Hepatocyte (in vitro differentiated cells): ENCODE results near the gene ATG14. TPM values are rescaled to one million over a fixed set of nuclear protein-coding genes. Genes with fewer than 3 reads are reported as not detected.

Experiments used
- DNase-seq: peaks from one replicate; pipeline ENCODE4 v3.0.0-alpha.2; 2016; ENCODE audit warnings: low spot score
- H2AFZ ChIP-seq: fragments of 200-600 bp; sonication (generic); 2 replicates; pipeline ENCODE4 v1.6.0; 2016; ENCODE audit warnings: antibody characterized with exemption, mild to moderate bottlenecking
- H3K27ac ChIP-seq: fragments of 200-600 bp; sonication (generic); 2 replicates; pipeline ENCODE4 v1.5.1; 2016; ENCODE audit warnings: mild to moderate bottlenecking
- H3K27me3 ChIP-seq: fragments of 200-600 bp; sonication (generic); 2 replicates; pipeline ENCODE4 v1.6.1; 2016
- H3K36me3 ChIP-seq: fragments of 200-600 bp; sonication (generic); replicated peaks from 2 replicates; pipeline ENCODE4 v1.5.1; 2016; ENCODE audit warnings: low read depth; ENCODE audit not compliant: insufficient read depth
- H3K4me1 ChIP-seq: fragments of 200-600 bp; sonication (generic); 2 replicates; pipeline ENCODE4 v1.5.1; 2016; ENCODE audit warnings: mild to moderate bottlenecking, moderate library complexity; ENCODE audit not compliant: insufficient read depth
- H3K4me2 ChIP-seq: fragments of 200-600 bp; sonication (generic); 2 replicates; pipeline ENCODE4 v1.6.0; 2016
- H3K4me3 ChIP-seq: fragments of 200-600 bp; sonication (generic); 2 replicates; pipeline ENCODE4 v1.5.1; 2016; ENCODE audit warnings: mild to moderate bottlenecking
- H3K79me2 ChIP-seq: fragments of 200-600 bp; sonication (generic); 2 replicates; pipeline ENCODE4 v1.6.0; 2017; ENCODE audit warnings: mild to moderate bottlenecking
- H3K9me2 ChIP-seq: fragments of 200-600 bp; sonication (generic); replicated peaks from 2 replicates; pipeline ENCODE4 v1.6.0; 2017; ENCODE audit warnings: mild to moderate bottlenecking; ENCODE audit not compliant: insufficient read depth
- H3K9me3 ChIP-seq: fragments of 200-600 bp; sonication (generic); 2 replicates; pipeline ENCODE4 v1.5.1; 2016; ENCODE audit warnings: low read depth, mild to moderate bottlenecking
- H4K20me1 ChIP-seq: fragments of 200-600 bp; sonication (generic); 2 replicates; pipeline ENCODE4 v1.6.0; 2016; ENCODE audit warnings: mild to moderate bottlenecking; ENCODE audit not compliant: insufficient read depth, poor library complexity, severe bottlenecking
- CTCF ChIP-seq: fragments of 200-600 bp; sonication (generic); IDR thresholded peaks from 2 replicates; pipeline ENCODE4 v1.5.1; 2016; ENCODE audit warnings: antibody characterized with exemption, mild to moderate bottlenecking; ENCODE audit not compliant: poor library complexity
- EZH2 ChIP-seq: fragments of 200-600 bp; sonication (generic); IDR thresholded peaks from 2 replicates; pipeline ENCODE4 v1.6.1; 2016; ENCODE audit warnings: antibody characterized with exemption, mild to moderate bottlenecking, borderline replicate concordance
- EZH2phosphoT487 ChIP-seq: fragments of 200-600 bp; sonication (generic); IDR thresholded peaks from one replicate; pipeline ENCODE4 v1.6.1; 2018; ENCODE audit warnings: antibody characterized with exemption, mild to moderate bottlenecking, low read depth, moderate library complexity; ENCODE audit not compliant: unreplicated experiment, severe bottlenecking
- WGBS: methylation state at CpG from one replicate; pipeline ENCODE4 v1.1.6; 2016; ENCODE audit warnings: low lambda C conversion rate; ENCODE audit errors: missing lambda C conversion rate; 5-methylcytosine and 5-hydroxymethylcytosine counted together
- polyA plus RNA-seq: library from polyadenylated mRNA; unstranded; fragments of >200 nt; fragmentation: Nextera tagmentation; extraction: Ambion mirVana; gene quantifications from 2 replicates; pipeline ENCODE4 v1.2.1, GENCODE V29; 2016
- total RNA-seq: library from RNA; depleted of rRNA; stranded (reverse); fragments of >200 nt; gene quantifications from 2 replicates; pipeline ENCODE4 v1.2.3, GENCODE V29; 2014

ATG14 gene
- total and polyA plus RNA-seq, 2 experiments from 2014 or later: 3.3 to 16.6 TPM

GRCh38 chr14:55450987-55451386 lies 39.4 kb upstream of the ATG14 start:
- no peak overlapping the region for H2AFZ ChIP-seq
- H3K9me2 ChIP-seq: no peaks in the 10 kb centered on the region
- H3K27me3 ChIP-seq: no peaks in the 10 kb centered on the region
- H3K4me1 ChIP-seq: peaks cover 23% of the 10 kb centered on the region
- no peak overlapping the region for H3K27ac ChIP-seq
- H4K20me1 ChIP-seq: no peaks in the 10 kb centered on the region
- no peaks in the 10 kb centered on the region for H3K9me3 ChIP-seq
- no peaks in the 10 kb centered on the region for H3K36me3 ChIP-seq
- no peaks in the 10 kb centered on the region for H3K79me2 ChIP-seq
- DNase-seq: no peak
- H3K4me2 ChIP-seq: no peak overlapping the region
- H3K4me3 ChIP-seq: no peak overlapping the region
- TF ChIP-seq CTCF: no peak
- TF ChIP-seq EZH2: no peak
- TF ChIP-seq EZH2phosphoT487: no peak

- H3K27ac ChIP-seq: no peak overlapping the region
- no peaks in the 10 kb centered on the region for H4K20me1 ChIP-seq
- H3K9me2 ChIP-seq: no peaks in the 10 kb centered on the region
- no peak overlapping the region for H2AFZ ChIP-seq
- no peaks in the 10 kb centered on the region for H3K9me3 ChIP-seq
- H3K4me2 ChIP-seq: no peak overlapping the region
- peaks cover 23% of the 10 kb centered on the region for H3K4me1 ChIP-seq
- no peak for DNase-seq
- H3K27me3 ChIP-seq: no peaks in the 10 kb centered on the region
- 87% methylated on average over 3 of the region's 3 CpGs for WGBS
- H3K4me3 ChIP-seq: no peak overlapping the region
- TF ChIP-seq CTCF: no peak
- TF ChIP-seq EZH2: no peak
- TF ChIP-seq EZH2phosphoT487: no peak
- H3K79me2 ChIP-seq: no peaks in the 10 kb centered on the region
- no peaks in the 10 kb centered on the region for H3K36me3 ChIP-seq
These were observed 38.9 kb upstream of the ATG14 start for GRCh38 chr14:55450539-55450938.

- TF ChIP-seq EZH2 (no peak), EZH2phosphoT487 (no peak), CTCF (no peak)
- no peak overlapping the region for H3K4me3 ChIP-seq
- H3K36me3 ChIP-seq: no peaks in the 10 kb centered on the region
- no peak overlapping the region for H2AFZ ChIP-seq
- H3K4me1 ChIP-seq: peaks cover 20% of the 10 kb centered on the region
- WGBS: 96% methylated on average over 2 of the region's 2 CpGs
- DNase-seq: no peak
- no peaks in the 10 kb centered on the region for H3K27me3 ChIP-seq
- no peak overlapping the region for H3K27ac ChIP-seq
- H3K9me3 ChIP-seq: no peaks in the 10 kb centered on the region
- H3K79me2 ChIP-seq: no peaks in the 10 kb centered on the region
- H3K9me2 ChIP-seq: no peaks in the 10 kb centered on the region
- H4K20me1 ChIP-seq: no peaks in the 10 kb centered on the region
- no peak overlapping the region for H3K4me2 ChIP-seq
These were observed 38.5 kb upstream of the ATG14 start for GRCh38 chr14:55450124-55450523.

- H3K27ac ChIP-seq: no peak overlapping the region
- WGBS: 59% methylated on average over 3 of the region's 3 CpGs
These were observed 37.5 kb upstream of the ATG14 start for GRCh38 chr14:55449116-55449515.

More at GRCh38 chr14:55449116-55449515, 37.5 kb upstream of the ATG14 start:
- no peak overlapping the region for H2AFZ ChIP-seq
- DNase-seq: no peak
- H3K4me1 ChIP-seq: peaks cover 11% of the 10 kb centered on the region
- TF ChIP-seq EZH2 (no peak), EZH2phosphoT487 (no peak), CTCF (no peak)
- no peaks in the 10 kb centered on the region for H3K9me2 ChIP-seq
- no peaks in the 10 kb centered on the region for H3K9me3 ChIP-seq
- H4K20me1 ChIP-seq: no peaks in the 10 kb centered on the region
- no peaks in the 10 kb centered on the region for H3K27me3 ChIP-seq
- H3K79me2 ChIP-seq: no peaks in the 10 kb centered on the region
- H3K4me2 ChIP-seq: no peak overlapping the region
- no peak overlapping the region for H3K4me3 ChIP-seq
- no peaks in the 10 kb centered on the region for H3K36me3 ChIP-seq
